Spleen (tissue), 11 donors: ENCODE results near the gene NR2C2. TPM values are rescaled to one million over a fixed set of nuclear protein-coding genes. Genes with fewer than 3 reads are reported as not detected.

Source experiments
- DNase-seq: peaks from one replicate; pipeline ENCODE4 v3.0.0-alpha.2; 2020
- H3K27ac ChIP-seq, 8 donors: fragments of 200-600 bp; sonication (generic) in 7 of 8; 1 replicate in 4 of 8; 2 replicates in 4 of 8; pipeline versions ENCODE4 v1.5.0 to v1.8.0; 2016 to 2021; ENCODE audit warnings: inconsistent platforms in 4 of 8, mild to moderate bottlenecking in 4 of 8, moderate library complexity in 1 of 8
- H3K27me3 ChIP-seq, 7 donors: fragments of 200-600 bp; sonication (generic) in 6 of 7; replicated peaks in 1 of 7; 1 replicate in 4 of 7; 2 replicates in 3 of 7; pipeline versions ENCODE4 v1.5.0 to v1.8.0; 2016 to 2021; ENCODE audit warnings: inconsistent platforms in 3 of 7, mild to moderate bottlenecking in 1 of 7
- H3K36me3 ChIP-seq, 6 donors: fragments of 200-600 bp; sonication (generic) in 5 of 6; 1 replicate in 4 of 6; 2 replicates in 2 of 6; pipeline versions ENCODE4 v1.5.0 to v1.8.0; 2016 to 2021; ENCODE audit warnings: inconsistent platforms in 2 of 6
- H3K4me1 ChIP-seq, 6 donors: fragments of 200-600 bp; sonication (generic) in 5 of 6; 1 replicate in 3 of 6; 2 replicates in 3 of 6; pipeline versions ENCODE4 v1.5.0 to v1.8.0; 2016 to 2021; ENCODE audit warnings: inconsistent platforms in 3 of 6
- H3K4me3 ChIP-seq, 8 donors: fragments of 200-600 bp; sonication (generic) in 7 of 8; 1 replicate in 4 of 8; 2 replicates in 4 of 8; pipeline versions ENCODE4 v1.5.0 to v1.8.0; 2016 to 2021; ENCODE audit warnings: inconsistent platforms in 4 of 8, mild to moderate bottlenecking in 4 of 8, moderate library complexity in 2 of 8
- H3K9me3 ChIP-seq, 8 donors: fragments of 200-600 bp; sonication (generic) in 7 of 8; 1 replicate in 4 of 8; 2 replicates in 4 of 8; pipeline versions ENCODE4 v1.5.0 to v1.8.0; 2016 to 2021; ENCODE audit warnings: inconsistent platforms in 4 of 8
- CTCF ChIP-seq, 11 experiments: fragments of 200-600 bp in 7 of 11; fragments of 450-650 bp in 4 of 11; sonication (generic) in 4 of 11; IDR thresholded peaks in 8 of 11; conservative IDR thresholded peaks in 3 of 11; 1 replicate in 7 of 11; 2 replicates in 4 of 11; pipeline versions ENCODE4 v1.4.0 to v1.8.0; 2016 to 2021; ENCODE audit warnings: antibody characterized with exemption in 11 of 11, inconsistent platforms in 4 of 11, mild to moderate bottlenecking in 1 of 11
- POLR2A ChIP-seq, 3 donors: fragments of 450-650 bp; IDR thresholded peaks; one replicate each; pipeline ENCODE4 v1.5.1; 2017; ENCODE audit warnings: antibody characterized with exemption in 3 of 3, mild to moderate bottlenecking in 1 of 3
- POLR2AphosphoS5 ChIP-seq, 3 donors: sonication (generic); formaldehyde crosslinking; IDR thresholded peaks; one replicate each; pipeline ENCODE4 v1.5.1; 2017; ENCODE audit warnings: antibody characterized with exemption in 3 of 3
- WGBS, 5 donors: extraction: QIAGEN DNeasy Blood & Tissue Kit in 3 of 5; methylation state at CpG; one replicate each; pipeline versions ENCODE4 v1.1.5 to v1.1.7; 2013 to 2018; 5-methylcytosine and 5-hydroxymethylcytosine counted together
- intact Hi-C: fragments of 100-400 bp; cut with DNase I; formaldehyde crosslinking; loops from one replicate; pipeline ENCODE4 v1.15.0; 2023; ENCODE audit warnings: low total_unique reads
- polyA plus RNA-seq, 3 donors: library from polyadenylated mRNA; stranded (reverse); fragments of 200-250 nt; gene quantifications; one replicate each; pipeline ENCODE4 v1.2.1, GENCODE V29; 2013
- total RNA-seq, 7 donors: library from RNA; depleted of rRNA in 3 of 7; stranded (reverse); fragments of >200 nt in 3 of 7; fragmentation: NEBNext Ultra II Directional in 4 of 7; extraction: Animal tissue kit (Norgen Biotek cat#: 25700) in 4 of 7; gene quantifications; one replicate each; pipeline versions ENCODE4 v1.1.0 to v1.2.1, GENCODE V29; 2016 to 2021
- donor health status: healthy with polysubstance abuse.
- donor health status: DM: no; HTN: no; CAD: no; lungs with moderate emphysema.
- donor health status: DM: no; HTN: no; CAD: no.
- donor health status: Bipolar disorder and iron deficiency.
- donor health status: healthy.
- donor health status: DM: no; HTN: no; CAD: no.
- donor health status: DM: yes; HTN: yes; CAD: no.

Gene NR2C2
- total and polyA plus RNA-seq, 10 donors = 7.2 to 75.5 (median 60.2) TPM

GRCh38 chr3:14911651-14912050 is 35.7 kb upstream of the NR2C2 start:
- Histone ChIP-seq H3K36me3 (peaks cover 0 to 44% (median 3%) of the 10 kb centered on the region in 6 donors), H3K27ac (no peak overlapping the region), H3K27me3 (peaks cover 0 to 15% (median 0%) of the 10 kb centered on the region in 7 donors), H3K9me3 (no peaks in the 10 kb centered on the region), H3K4me3 (no peak overlapping the region), H3K4me1 (peaks cover 0 to 10% (median 2%) of the 10 kb centered on the region in 6 donors)
- no peak for DNase-seq
- TF ChIP-seq POLR2AphosphoS5 (IDR thresholded peaks at IDR 0.05) = no peak
- intact Hi-C loops = loop anchor here (10.0 kb wide), 1 partner anchor 117 kb away; no protein-coding TSS in a partner anchor
- 88 to 96% (median 90%) methylated on average over 11 of the region's 11 CpGs for WGBS, 5 donors

GRCh38 chr3:14913071-14913925 is 34.1 kb upstream of the NR2C2 start:
- H3K9me3 ChIP-seq = no peaks in the 10 kb centered on the region
- H3K27me3 ChIP-seq = peaks cover 0 to 6% (median 0%) of the 10 kb centered on the region in 7 donors
- intact Hi-C loops = loop anchor here (10.0 kb wide), 1 partner anchor 118 kb away; no protein-coding TSS in a partner anchor
- no peak overlapping the region for H3K4me3 ChIP-seq
- H3K4me1 ChIP-seq = no peaks in the 10 kb centered on the region
- TF ChIP-seq POLR2A (IDR thresholded peaks at IDR 0.05) = no peak
- TF ChIP-seq CTCF (IDR thresholded peaks at IDR 0.05 in 8 of 11, conservative IDR thresholded peaks at IDR 0.05 in 3 of 11) = no peak
- TF ChIP-seq POLR2AphosphoS5 (IDR thresholded peaks at IDR 0.05) = no peak
- peak overlapping the region in 1 of 8 donors; percentile 11 for H3K27ac ChIP-seq
- DNase-seq = no peak
- 83 to 90% (median 86%) methylated on average over 9 to 10 of the region's 10 CpGs for WGBS, 5 donors
- H3K36me3 ChIP-seq = peaks cover 0 to 55% (median 5%) of the 10 kb centered on the region in 6 donors

- Histone ChIP-seq H3K36me3 (peaks cover 0 to 58% (median 5%) of the 10 kb centered on the region in 6 donors), H3K4me1 (peaks cover 0 to 3% (median 0%) of the 10 kb centered on the region in 6 donors), H3K27ac (peak overlapping the region in 1 of 8 donors; percentile 11), H3K4me3 (no peak overlapping the region), H3K9me3 (no peaks in the 10 kb centered on the region), H3K27me3 (no peaks in the 10 kb centered on the region)
- TF ChIP-seq CTCF (IDR thresholded peaks at IDR 0.05 in 8 of 11, conservative IDR thresholded peaks at IDR 0.05 in 3 of 11) (no peak), POLR2A (IDR thresholded peaks at IDR 0.05) (no peak), POLR2AphosphoS5 (IDR thresholded peaks at IDR 0.05) (no peak)
- WGBS, 5 donors = 85 to 94% (median 86%) methylated on average over 13 to 14 of the region's 14 CpGs
- intact Hi-C loops = loop anchor here (10.0 kb wide), 1 partner anchor 119 kb away; no protein-coding TSS in a partner anchor
- no peak for DNase-seq
These were observed 33.2 kb upstream of the NR2C2 start for GRCh38 chr3:14913926-14914778.

- H3K27ac ChIP-seq = no peak overlapping the region
- H3K4me1 ChIP-seq = peaks cover 0 to 3% (median 0%) of the 10 kb centered on the region in 6 donors
- intact Hi-C loops = loop anchor here (10.0 kb wide), 1 partner anchor 120 kb away; no protein-coding TSS in a partner anchor
- WGBS, 5 donors = 78 to 83% (median 80%) methylated on average over 6 of the region's 6 CpGs
- H3K36me3 ChIP-seq = peaks cover 0 to 58% (median 5%) of the 10 kb centered on the region in 6 donors
- TF ChIP-seq POLR2A (IDR thresholded peaks at IDR 0.05) (no peak), POLR2AphosphoS5 (IDR thresholded peaks at IDR 0.05) (no peak)
- no peaks in the 10 kb centered on the region for H3K27me3 ChIP-seq
- H3K9me3 ChIP-seq = no peaks in the 10 kb centered on the region
- H3K4me3 ChIP-seq = no peak overlapping the region
- no peak for DNase-seq
These were observed 32.6 kb upstream of the NR2C2 start for GRCh38 chr3:14914779-14915117.
